ENCODE results near the gene ATP5MC3. TPM values are rescaled to one million over a fixed set of nuclear protein-coding genes. Genes with fewer than 3 reads are reported as not detected.
"Not testable (repeated sequence)": the region's sequence is repeated elsewhere in the genome, so short reads cannot be mapped to it uniquely, and the experiment has no call there.

The ATP5MC3 gene
- 100 to 1,000 TPM in 2 of 4 donors, 10 to 100 TPM in 2; 62.7 to 170 (median 105) TPM for total RNA-seq

GRCh38 chr2:175181104-175181876 lies at the start of gene ATP5MC3:
TSS of gene ATP5MC3 (minus strand) at chr2:175181710. CDS start at chr2:175181393, 317 bp downstream.
- WGBS, 2 donors: 0 to 1% methylated on average over 35 to 43 of the region's 53 CpGs
- peak within 1 kb of the TSS; percentile 76 for H3K4me3 ChIP-seq (ENCODE audit: low read depth, poor library complexity, severe bottlenecking)
- intact Hi-C loops (cut with DNase I; ENCODE audit: low total_unique reads): no loop called here
- TF ChIP-seq, protein P1, sequence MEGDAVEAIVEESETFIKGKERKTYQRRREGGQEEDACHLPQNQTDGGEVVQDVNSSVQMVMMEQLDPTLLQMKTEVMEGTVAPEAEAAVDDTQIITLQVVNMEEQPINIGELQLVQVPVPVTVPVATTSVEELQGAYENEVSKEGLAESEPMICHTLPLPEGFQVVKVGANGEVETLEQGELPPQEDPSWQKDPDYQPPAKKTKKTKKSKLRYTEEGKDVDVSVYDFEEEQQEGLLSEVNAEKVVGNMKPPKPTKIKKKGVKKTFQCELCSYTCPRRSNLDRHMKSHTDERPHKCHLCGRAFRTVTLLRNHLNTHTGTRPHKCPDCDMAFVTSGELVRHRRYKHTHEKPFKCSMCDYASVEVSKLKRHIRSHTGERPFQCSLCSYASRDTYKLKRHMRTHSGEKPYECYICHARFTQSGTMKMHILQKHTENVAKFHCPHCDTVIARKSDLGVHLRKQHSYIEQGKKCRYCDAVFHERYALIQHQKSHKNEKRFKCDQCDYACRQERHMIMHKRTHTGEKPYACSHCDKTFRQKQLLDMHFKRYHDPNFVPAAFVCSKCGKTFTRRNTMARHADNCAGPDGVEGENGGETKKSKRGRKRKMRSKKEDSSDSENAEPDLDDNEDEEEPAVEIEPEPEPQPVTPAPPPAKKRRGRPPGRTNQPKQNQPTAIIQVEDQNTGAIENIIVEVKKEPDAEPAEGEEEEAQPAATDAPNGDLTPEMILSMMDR (IDR thresholded peaks at IDR 0.05): no peak
- no peak for TF ChIP-seq POLR2A (IDR thresholded peaks at IDR 0.05)
- DNase-seq (ENCODE audit: low spot score in 2 of 2): peak; percentile 93 to 98

DNA sequence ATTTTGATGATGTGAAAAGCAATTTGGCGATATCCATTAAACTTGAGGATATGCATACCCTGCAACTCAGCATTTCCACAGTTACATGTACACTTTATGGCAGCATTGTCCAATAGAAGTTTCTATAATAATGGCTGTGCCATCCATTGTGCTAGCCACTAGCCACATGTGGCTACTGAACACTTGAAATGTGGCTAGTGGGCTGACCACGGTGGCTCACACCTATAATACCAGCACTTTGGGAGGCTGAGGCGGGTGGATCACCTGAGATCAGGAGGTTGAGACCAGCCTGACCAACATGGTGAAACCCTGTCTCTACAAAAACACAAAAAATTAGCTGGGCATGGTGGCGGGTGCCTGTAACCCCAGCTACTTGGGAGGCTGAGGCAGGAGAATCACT lies 47.1 kb upstream of the ATP5MC3 start:
- DNase-seq (ENCODE audit: low spot score in 2 of 2); intact Hi-C loops (cut with DNase I; ENCODE audit: low total_unique reads); H3K4me3 ChIP-seq (ENCODE audit: low read depth, poor library complexity, severe bottlenecking): not testable (repeated sequence)
- WGBS, 2 donors: 68 to 73% methylated on average over 4 of the region's 4 CpGs

- no peak for DNase-seq (ENCODE audit: low spot score in 2 of 2)
- no peak for TF ChIP-seq POLR2A (IDR thresholded peaks at IDR 0.05)
- TF ChIP-seq, protein P1 (IDR thresholded peaks at IDR 0.05): no peak
- H3K4me3 ChIP-seq (ENCODE audit: low read depth, poor library complexity, severe bottlenecking): no peak overlapping the region
- intact Hi-C loops (cut with DNase I; ENCODE audit: low total_unique reads): no loop called here
Measured at GRCh38 chr2:175228179-175228578, 46.7 kb upstream of the ATP5MC3 start.

DNA sequence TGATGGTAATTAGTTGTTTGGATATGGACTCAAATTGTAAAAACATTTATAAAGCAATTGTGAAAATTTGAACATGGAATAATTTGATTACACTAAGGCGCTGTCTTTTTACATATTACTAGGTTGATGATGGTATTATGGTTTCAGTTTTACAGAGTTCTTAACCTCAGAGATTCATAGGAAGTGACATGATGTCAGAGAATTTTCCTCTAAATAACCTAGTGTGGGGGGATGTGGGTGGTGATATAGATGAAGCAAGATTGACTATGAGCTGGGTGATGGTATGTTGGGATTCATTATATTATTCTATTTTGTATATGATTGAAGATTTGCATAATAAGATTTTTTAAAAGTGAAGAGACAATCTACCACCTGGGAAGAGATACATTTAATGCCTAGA lies 45.9 kb upstream of the ATP5MC3 start:
- WGBS, 2 donors: 95% methylated on average over 1 of the region's 1 CpG
- no peak for TF ChIP-seq POLR2A (IDR thresholded peaks at IDR 0.05)
- TF ChIP-seq, protein P1 (IDR thresholded peaks at IDR 0.05): no peak
- intact Hi-C loops (cut with DNase I; ENCODE audit: low total_unique reads): no loop called here
- no peak for DNase-seq (ENCODE audit: low spot score in 2 of 2)
- H3K4me3 ChIP-seq (ENCODE audit: low read depth, poor library complexity, severe bottlenecking): no peak overlapping the region

DNA sequence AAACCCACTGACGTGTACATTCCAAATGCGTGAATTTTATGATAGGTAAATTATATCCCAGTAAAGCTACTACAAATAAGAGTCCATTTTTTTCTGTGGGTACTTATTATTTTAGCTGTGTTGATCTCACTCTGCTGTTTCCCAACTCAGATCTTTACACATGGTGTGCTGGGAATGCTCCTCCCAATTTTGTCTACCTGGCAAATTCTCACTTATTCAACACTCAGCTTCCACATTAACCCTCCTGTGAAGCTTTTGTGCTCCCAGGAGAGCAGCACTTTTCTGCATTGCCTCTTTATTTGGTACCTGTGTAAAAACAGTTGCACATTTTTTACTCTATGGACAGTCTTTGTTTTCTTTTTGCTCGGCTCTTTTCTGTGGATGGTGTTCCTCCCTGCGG lies 38.6 kb upstream of the ATP5MC3 start:
- no peak for TF ChIP-seq POLR2A (IDR thresholded peaks at IDR 0.05)
- TF ChIP-seq, protein P1 (IDR thresholded peaks at IDR 0.05): no peak
- DNase-seq (ENCODE audit: low spot score in 2 of 2): no peak
- intact Hi-C loops (cut with DNase I; ENCODE audit: low total_unique reads): no loop called here
- no peak overlapping the region for H3K4me3 ChIP-seq (ENCODE audit: low read depth, poor library complexity, severe bottlenecking)
- WGBS, 2 donors: 81 to 83% methylated on average over 4 of the region's 4 CpGs

DNA sequence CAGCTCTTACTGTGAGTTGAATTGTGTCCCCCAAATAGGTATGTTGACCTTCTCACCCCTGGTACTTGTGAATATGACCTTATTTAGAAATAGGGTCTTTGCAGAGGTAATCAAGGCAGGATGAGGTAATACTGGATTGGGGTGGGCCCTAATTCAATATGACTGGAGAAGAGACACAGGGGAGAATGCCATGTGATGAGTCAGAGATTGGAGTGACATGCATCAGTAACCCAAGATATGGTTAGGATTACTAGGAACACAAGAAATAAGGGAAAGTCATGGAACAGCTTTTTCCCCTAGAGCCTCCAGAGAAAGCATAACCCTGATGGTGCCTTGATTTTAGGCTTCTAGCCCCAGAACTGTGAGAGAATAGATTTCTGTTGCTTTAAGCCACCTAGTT lies 37.0 kb upstream of the ATP5MC3 start:
- no peak for DNase-seq (ENCODE audit: low spot score in 2 of 2)
- TF ChIP-seq POLR2A (IDR thresholded peaks at IDR 0.05): no peak
- TF ChIP-seq, protein P1 (IDR thresholded peaks at IDR 0.05): no peak
- no peak overlapping the region for H3K4me3 ChIP-seq (ENCODE audit: low read depth, poor library complexity, severe bottlenecking)
- intact Hi-C loops (cut with DNase I; ENCODE audit: low total_unique reads): no loop called here

All from lower leg skin (tissue), 4 donors.